Stimulated activated CD4-positive, alpha-beta T cell treated with anti-CD3 and anti-CD28 coated beads, Interleukin-12 subunit alpha, Interleukin-12 subunit beta, amount 100 ng/mL, for 48 hours (primary cell): ENCODE results near the gene NCMAP.
"Not testable (repeated sequence)": the region's sequence is repeated elsewhere in the genome, so short reads cannot be mapped to it uniquely, and the experiment has no call there.

Experiments used
- DNase-seq, 3 donors: peaks; one replicate each; pipeline ENCODE4 v3.0.0-alpha.2; 2020; ENCODE audit warnings: low read depth in 2 of 3, low spot score in 1 of 3

Gene NCMAP

GRCh38 chr1:24541711-24542346 is 14.1 kb upstream of the NCMAP start:
- DNase-seq: peak in 1 of 3 donors; percentile 30

GRCh38 chr1:24544239-24544638 is 11.6 kb upstream of the NCMAP start:
- no peak for DNase-seq

GRCh38 chr1:24545662-24546061 is 10.2 kb upstream of the NCMAP start:
- no peak for DNase-seq

- DNase-seq: no peak
These were observed 8.7 kb upstream of the NCMAP start for GRCh38 chr1:24547195-24547594.

- no peak for DNase-seq
These were observed 7.8 kb upstream of the NCMAP start for GRCh38 chr1:24548070-24548469.

- not testable (repeated sequence) for DNase-seq
These were observed 6.7 kb upstream of the NCMAP start for GRCh38 chr1:24549210-24549609.

- DNase-seq: no peak
These were observed 4.5 kb upstream of the NCMAP start for GRCh38 chr1:24551290-24551959.

- DNase-seq: no peak
These were observed 3.8 kb upstream of the NCMAP start for GRCh38 chr1:24551960-24552571.

- no peak for DNase-seq
These were observed 2.0 kb upstream of the NCMAP start for GRCh38 chr1:24553931-24554330.

- DNase-seq: no peak
These were observed 1.2 kb upstream of the NCMAP start for GRCh38 chr1:24554714-24555113.

GRCh38 chr1:24556414-24556795 is 518 bp downstream of the NCMAP start:
- no peak for DNase-seq

GRCh38 chr1:24557220-24557619 is 1.3 kb downstream of the NCMAP start:
- no peak for DNase-seq

- no peak for DNase-seq
These were observed 1.8 kb downstream of the NCMAP start for GRCh38 chr1:24557711-24558131.

GRCh38 chr1:24558455-24558854 is 2.6 kb downstream of the NCMAP start:
- DNase-seq: no peak

- no peak for DNase-seq
These were observed 3.3 kb downstream of the NCMAP start for GRCh38 chr1:24558902-24559791.

GRCh38 chr1:24560361-24560760 is 4.5 kb downstream of the NCMAP start:
- no peak for DNase-seq

- no peak for DNase-seq
These were observed 6.7 kb downstream of the NCMAP start for GRCh38 chr1:24562625-24563024.

GRCh38 chr1:24564695-24565094 is 8.8 kb downstream of the NCMAP start:
- DNase-seq: no peak

- DNase-seq: no peak
These were observed 10.5 kb downstream of the NCMAP start for GRCh38 chr1:24566236-24566867.

GRCh38 chr1:24567792-24568388 is 12.0 kb downstream of the NCMAP start:
- no peak for DNase-seq

- DNase-seq: no peak
These were observed 12.6 kb downstream of the NCMAP start for GRCh38 chr1:24568475-24568874.
